Ramos (cell line): ENCODE data around the gene PCBP2.
"Not testable (repeated sequence)": the region's sequence is repeated elsewhere in the genome, so short reads cannot be mapped to it uniquely, and the experiment has no call there.

Experiments used
- in situ Hi-C: fragments of 300-500 bp; cut with MboI; formaldehyde crosslinking; loops from one replicate; pipeline ENCODE4 v1.14.3; 2022; ENCODE audit warnings: low sequenced_read_pairs; ENCODE audit not compliant: unreplicated experiment

The PCBP2 gene

DNA sequence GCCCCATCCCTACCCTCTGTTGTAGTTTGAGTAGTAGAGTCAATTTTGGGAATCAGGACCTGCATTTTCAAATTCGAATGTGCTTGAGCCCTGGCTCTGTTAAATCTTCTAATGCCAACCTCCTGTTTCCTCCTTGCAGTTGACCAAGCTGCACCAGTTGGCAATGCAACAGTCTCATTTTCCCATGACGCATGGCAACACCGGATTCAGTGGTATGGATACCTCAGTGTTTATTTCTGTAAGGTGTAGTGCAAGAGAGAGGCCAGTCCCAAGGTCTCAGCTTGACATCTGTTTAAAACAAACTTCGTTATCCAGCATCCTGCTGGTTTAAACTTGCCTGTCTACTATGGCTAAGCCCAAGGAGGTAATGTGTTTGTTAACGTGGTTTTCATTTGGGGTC lies 15.2 kb downstream of the PCBP2 start:
- in situ Hi-C loops, result no loop called here

GRCh38 chr12:53467880-53468279 lies 16.0 kb downstream of the PCBP2 start:
- in situ Hi-C loops, result no loop called here

DNA sequence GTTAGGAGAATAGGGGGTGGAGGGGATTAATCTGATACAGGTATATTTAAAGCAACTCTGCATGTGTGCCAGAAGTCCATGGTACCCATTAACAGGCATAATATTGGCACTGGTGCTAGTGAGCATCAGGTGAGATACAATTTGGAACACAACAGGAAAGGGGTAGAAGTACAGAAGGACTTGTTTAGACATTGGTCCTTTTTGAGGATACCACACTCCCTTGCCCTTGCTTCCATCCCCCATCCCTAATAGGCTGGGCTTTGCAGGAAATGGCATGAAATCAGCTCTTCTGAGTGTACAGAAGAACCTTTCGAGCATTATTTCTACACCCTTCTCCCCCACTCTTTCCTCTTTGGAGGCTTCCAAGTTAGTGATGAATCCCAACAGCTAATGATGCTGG lies 16.4 kb downstream of the PCBP2 start:
- in situ Hi-C loops, result no loop called here

GRCh38 chr12:53472056-53472582 lies 20.2 kb downstream of the PCBP2 start:
- in situ Hi-C loops, result no loop called here

DNA sequence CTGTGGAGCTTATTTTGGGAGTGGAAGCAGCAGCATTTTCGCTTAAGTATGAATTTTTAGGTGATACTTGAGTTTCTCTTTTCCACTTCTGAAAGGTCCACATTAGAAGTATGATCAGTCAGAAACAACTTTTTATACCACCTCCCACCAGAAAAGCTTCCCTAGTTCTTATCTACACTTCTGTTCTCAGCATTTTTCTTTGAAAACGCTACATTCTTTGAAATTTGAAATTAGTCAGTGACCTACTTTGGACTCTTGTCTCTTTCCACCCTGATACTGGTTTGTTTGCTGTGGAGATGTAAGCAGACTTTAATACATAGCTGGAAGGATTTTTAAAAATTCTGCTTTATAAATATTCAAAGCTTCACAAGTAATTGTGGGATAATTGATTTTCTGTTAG lies 22.2 kb downstream of the PCBP2 start:
- in situ Hi-C loops, result no loop called here

- in situ Hi-C loops, result no loop called here
These were observed 22.9 kb downstream of the PCBP2 start for GRCh38 chr12:53474819-53475218.

DNA sequence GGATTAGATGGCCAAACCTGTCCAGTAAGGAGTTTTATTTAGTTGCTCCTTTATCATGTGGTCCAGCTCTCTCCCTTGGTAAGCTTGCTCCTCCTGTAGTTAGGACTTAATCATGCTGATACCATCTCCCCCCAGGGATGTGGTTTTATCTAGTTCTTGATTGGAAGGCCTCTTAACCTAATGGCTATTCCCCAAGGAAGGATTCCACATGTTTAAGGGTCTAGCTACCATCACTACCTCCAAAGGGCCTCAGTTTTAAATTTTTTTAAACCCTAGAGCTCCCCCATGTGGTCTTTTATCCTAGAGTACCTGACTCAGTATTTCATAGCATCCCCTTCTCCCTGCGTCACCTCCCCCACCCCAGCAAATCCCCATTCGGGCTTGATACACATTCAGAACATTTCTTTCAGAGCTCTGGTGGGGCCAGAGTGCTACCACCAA lies 24.9 kb downstream of the PCBP2 start:
- in situ Hi-C loops, result no loop called here

GRCh38 chr12:53478865-53479264 lies 27.0 kb downstream of the PCBP2 start:
- in situ Hi-C loops, result no loop called here

GRCh38 chr12:53479331-53479730 lies 27.4 kb downstream of the PCBP2 start:
- in situ Hi-C loops, result no loop called here

DNA sequence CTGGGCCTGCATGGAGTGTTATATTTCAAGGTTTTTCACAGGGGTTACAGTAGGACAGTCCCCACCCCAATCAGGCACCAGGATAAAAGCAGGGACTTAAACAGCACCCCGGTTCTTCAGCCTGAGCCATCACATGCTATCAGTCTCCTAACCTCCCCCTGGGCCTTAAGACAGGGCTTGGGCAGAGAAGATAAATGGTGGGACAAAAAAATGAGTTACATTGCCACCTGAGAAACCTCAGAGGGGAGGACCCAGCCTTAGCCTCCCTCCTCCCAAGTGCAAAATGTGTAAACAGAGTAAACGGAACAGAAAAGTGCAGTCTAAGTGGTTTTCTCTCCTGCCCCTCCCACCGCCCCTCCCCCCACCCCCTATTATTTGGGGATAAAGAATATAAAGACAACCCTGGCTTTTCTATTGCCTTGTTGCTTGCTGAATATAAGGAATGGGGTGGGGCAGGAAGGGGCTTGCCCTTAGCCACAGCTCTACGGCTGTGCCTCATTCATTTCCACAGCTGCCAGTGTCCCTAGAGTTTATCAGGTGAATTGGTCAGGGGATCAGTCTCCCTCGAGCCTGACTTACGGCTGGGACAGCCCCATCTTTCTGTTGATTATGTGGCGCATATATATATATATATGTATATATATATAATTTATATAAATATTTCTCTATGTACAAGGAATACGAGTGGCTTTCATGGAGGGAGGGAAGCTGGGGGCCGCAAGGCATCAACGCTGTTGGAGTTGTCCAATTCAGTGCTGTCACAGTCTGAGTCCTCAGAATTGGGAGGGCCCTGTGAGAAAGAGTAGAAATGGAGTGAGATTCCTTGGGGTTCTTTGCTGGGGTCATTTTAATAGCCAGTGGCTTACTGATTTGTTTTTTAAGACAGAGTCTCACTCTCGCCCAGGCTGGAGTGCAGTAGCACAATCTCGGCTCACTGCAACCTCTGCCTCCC lies 28.9 kb downstream of the PCBP2 start:
- in situ Hi-C loops, result no loop called here

GRCh38 chr12:53481458-53481857 lies 29.6 kb downstream of the PCBP2 start:
- in situ Hi-C loops, result not testable (repeated sequence)

GRCh38 chr12:53481939-53482586 lies 30.2 kb downstream of the PCBP2 start:
- in situ Hi-C loops, result no loop called here

DNA sequence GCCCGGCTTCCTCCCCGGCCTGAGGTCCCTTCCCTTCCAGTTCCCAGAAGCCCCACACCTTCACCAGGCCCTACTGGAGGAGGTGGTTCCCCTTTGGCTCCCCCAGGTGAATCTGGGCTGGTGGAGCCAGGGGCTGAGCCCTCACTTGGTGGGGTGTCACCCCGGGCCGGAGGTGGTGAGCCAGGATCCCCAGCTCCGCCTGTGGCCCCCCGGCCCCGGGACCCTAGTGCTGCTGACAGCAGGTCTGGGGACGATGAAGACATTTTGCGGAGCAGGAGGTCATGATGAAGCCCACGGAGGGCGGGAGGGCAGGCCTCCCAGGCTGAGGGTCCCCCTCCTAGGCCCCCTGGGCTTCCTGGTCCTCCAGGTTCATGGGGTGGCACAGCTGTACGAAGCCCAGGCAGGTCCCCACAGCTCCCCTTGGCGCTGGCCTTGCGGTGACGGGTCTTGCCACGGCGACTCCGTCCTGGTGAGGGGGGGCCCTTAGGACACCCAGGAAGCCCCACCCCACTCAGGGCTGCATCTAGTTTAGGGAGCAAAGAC lies 30.8 kb downstream of the PCBP2 start:
- in situ Hi-C loops, result no loop called here

DNA sequence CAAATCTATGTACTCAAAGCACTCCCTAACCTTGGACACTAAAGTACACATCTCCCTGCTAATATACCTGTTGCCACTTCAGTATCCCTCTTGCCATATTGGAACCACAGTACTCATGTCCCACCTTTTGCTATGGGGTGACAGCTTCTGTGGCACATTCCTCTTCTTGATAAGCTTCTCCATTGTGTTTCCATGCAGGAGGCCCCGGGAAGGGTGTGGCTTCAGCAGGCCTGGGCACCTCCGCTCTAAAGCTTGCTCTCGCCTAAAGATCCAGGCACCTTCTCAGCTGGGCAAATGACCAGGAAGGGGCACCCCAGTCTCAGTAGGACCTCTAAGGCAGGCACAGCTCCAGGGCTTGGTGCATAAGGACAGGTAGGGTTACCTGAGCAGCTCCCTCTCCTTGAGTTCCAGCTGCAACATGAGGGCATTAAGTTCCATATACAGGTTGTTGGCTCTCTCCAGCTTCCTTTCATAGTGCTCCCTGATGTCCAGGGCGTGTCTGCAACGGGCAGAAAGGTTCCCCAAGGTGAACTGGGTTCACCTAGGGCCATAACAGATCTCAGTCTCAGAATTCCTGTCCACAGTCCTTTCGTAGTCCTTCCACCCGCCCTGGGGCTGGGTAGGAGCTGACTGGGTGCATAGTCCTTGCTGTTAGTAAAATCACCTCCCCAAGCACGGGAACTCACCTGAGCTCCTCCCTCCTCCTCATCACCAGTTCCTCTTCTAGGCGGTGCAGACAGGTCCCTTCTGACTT lies 31.5 kb downstream of the PCBP2 start:
- in situ Hi-C loops, result no loop called here

DNA sequence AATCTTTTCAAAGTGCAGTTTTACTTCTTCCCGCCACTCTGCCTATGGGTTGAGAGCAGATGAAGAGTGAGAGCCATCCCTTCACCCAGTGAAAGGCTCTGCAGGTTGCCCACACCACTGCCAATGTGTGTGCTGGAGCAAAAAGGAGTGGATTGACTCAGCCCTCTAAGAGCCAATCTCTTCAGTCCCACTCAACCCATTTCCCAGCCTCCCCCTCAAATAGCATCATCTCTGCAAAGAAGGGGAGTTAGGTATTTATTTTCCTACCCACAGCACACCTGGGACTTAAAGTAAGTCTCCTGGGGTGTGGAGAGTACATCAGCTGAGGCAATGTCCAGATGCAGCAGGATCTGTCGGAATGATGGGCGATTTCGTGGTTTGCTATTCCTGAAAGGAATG lies 32.1 kb downstream of the PCBP2 start:
- in situ Hi-C loops, result no loop called here

DNA sequence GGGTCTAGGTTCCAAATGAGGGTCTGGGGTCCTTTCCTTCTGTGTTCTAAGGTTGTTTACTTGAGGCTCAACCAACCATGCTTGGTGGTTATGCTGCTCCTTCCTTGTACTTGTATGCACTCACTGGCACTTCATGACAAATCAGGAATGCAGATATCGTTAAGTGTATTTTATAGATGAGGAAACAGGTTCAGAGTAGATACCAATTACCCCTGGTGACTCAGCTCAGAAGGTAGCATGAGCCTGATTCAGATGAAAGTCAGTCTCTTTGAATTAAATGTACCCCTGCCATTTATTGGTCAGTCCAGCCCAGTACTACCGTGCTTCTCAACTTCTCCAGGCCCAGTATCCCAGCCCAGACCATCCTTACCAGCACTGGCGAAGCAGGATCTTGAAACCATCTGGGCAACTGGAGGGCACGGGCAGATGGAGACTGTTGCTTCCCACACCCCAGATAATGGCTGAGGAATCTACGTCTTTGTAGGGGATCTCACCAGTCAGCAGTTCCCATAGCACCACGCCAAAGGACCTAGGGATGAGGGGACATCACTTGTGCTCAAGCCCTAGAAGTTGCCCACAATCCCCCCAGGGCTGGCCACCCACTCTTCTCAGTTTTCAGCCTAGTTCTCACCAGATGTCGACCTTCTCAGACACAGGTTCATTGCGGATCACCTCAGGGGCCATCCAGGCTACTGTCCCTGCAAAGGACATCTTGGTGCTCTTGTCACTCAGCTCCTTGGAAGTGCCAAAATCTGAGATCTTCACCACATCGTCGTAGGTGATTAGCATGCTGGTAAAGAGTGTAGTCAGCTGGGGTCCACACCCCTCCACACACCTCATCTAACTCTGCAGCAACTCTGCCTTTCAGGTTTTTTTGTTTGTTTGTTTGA lies 33.0 kb downstream of the PCBP2 start:
- in situ Hi-C loops, result no loop called here

DNA sequence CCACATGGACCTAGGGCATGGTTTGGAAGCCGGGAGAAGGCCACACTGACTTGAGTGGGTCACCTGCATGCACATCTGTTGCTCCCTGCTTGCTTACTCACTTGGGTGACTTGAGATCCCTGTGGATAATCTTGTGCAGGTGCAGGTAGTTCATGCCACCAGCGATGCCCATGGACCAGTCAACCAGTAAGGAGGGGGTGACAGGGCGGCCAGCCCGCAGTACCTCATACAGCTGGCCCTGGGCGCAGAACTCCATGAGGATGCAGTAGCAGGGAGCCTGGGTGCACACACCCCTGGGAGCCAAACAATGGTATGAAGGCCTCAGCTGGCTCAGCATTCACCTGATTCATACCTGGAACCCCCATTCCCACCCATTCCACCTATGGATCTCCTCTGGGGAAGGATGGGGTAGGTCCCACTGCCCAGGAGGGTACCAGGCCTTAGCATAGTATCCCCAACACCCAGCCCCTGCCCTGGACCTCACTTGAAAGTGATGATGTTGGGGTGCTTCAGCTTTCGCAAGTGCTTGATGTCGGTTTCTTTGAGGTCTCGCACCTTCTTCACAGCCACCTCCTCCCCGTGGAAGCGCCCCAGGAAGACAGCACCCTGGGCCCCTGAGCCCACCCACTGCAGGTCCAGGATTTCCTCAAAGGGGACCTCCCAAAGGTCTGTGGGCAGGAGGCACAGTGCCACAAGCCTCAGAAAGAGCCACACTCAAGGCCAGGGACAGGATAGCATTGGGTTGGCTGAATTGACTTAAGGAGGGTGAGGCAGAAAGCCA lies 34.2 kb downstream of the PCBP2 start:
- in situ Hi-C loops, result no loop called here

DNA sequence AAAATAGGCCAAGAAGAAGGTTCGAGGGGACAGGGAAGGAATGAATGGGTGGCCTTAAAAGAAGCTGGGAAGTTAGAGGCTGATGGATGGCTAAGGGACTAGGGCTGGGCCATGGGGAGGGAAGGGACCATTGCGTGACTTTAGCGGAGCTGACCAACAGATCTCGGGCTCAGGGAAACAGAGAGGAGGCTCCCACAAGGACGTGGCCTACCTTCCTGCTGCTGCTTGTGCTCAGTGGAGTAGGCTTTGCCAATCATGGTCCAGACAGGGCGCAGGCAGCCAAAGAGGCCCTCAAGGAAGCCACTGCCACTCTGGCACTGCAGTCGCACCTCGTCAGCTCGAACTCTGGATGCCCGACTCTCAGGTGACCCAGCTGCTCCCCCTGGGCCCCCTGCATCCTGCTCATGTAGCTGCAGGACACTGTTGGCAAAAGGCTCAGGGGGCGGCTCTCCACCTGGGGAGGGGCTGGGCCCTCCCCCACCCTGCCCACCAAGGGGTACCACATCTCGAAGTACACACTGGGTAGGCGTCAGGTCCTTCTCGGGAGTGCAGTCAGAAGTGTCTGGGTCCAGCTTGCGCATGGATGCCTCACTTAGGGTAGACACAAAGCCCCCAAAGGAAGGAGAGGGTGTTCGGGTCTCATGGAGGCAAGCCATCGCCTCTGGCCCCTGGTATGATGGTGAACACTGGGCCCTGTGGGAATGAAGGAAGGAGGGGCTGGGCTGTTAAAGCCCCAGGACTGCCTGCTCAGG lies 35.0 kb downstream of the PCBP2 start:
- in situ Hi-C loops, result no loop called here
